ENCODE data around the gene KCTD2. TPM values are rescaled to one million over a fixed set of nuclear protein-coding genes. Genes with fewer than 3 reads are reported as not detected.
A peak's percentile ranks its signal among the peaks of the same experiment; 100 is the strongest.
"Not testable (repeated sequence)": the region's sequence is repeated elsewhere in the genome, so short reads cannot be mapped to it uniquely, and the experiment has no call there.

Gene KCTD2
- polyA plus RNA-seq (ENCODE audit: insufficient read length in 3 of 3), result 10 to 100 TPM; 28.8 to 32.0 (median 30.2) TPM
- long read RNA-seq, donor 1, partial matches to known transcripts, result 0 of 1 reads
- long read RNA-seq, donor 1, other reads (novel, unspliced or antisense), result 0 of 1 reads
- long read RNA-seq, donor 2, partial matches to known transcripts, result 320 of 547 reads
- long read RNA-seq, donor 2, other reads (novel, unspliced or antisense), result 225 of 547 reads
- long read RNA-seq, donor 3, transcript KCTD2-201 (6 exons, 3,635 nt), result major isoform, 6 of 6 reads
- long read RNA-seq, donor 3, partial matches to known transcripts, result 0 of 6 reads
- long read RNA-seq, donor 3, other reads (novel, unspliced or antisense), result 0 of 6 reads
- long read RNA-seq, donor 4, partial matches to known transcripts, result 695 of 706 reads
- long read RNA-seq, donor 4, other reads (novel, unspliced or antisense), result 9 of 706 reads
- long read RNA-seq, donor 5, result 0 reads
- long read RNA-seq, donor 6, partial matches to known transcripts, result 0 of 4 reads
- long read RNA-seq, donor 6, other reads (novel, unspliced or antisense), result 0 of 4 reads
- long read RNA-seq, donor 7, transcript KCTD2-201 (6 exons, 3,635 nt), result major isoform, 5 of 908 reads
- long read RNA-seq, donor 7, partial matches to known transcripts, result 871 of 908 reads
- long read RNA-seq, donor 7, other reads (novel, unspliced or antisense), result 32 of 908 reads
- long read RNA-seq, donor 8, result 0 reads
- long read RNA-seq, donor 9, partial matches to known transcripts, result 0 of 3 reads
- long read RNA-seq, donor 9, other reads (novel, unspliced or antisense), result 0 of 3 reads
- long read RNA-seq, donor 10, transcript KCTD2-201 (6 exons, 3,635 nt), result major isoform, 7 of 7 reads
- long read RNA-seq, donor 10, partial matches to known transcripts, result 0 of 7 reads
- long read RNA-seq, donor 10, other reads (novel, unspliced or antisense), result 0 of 7 reads
- long read RNA-seq, donor 11, partial matches to known transcripts, result 0 of 2 reads
- long read RNA-seq, donor 11, other reads (novel, unspliced or antisense), result 0 of 2 reads
- long read RNA-seq, donor 12, partial matches to known transcripts, result 0 of 4 reads
- long read RNA-seq, donor 12, other reads (novel, unspliced or antisense), result 0 of 4 reads
- long read RNA-seq, donor 13, result 0 reads
- long read RNA-seq, donor 14, partial matches to known transcripts, result 0 of 4 reads
- long read RNA-seq, donor 14, other reads (novel, unspliced or antisense), result 0 of 4 reads
- long read RNA-seq, donor 15, partial matches to known transcripts, result 0 of 2 reads
- long read RNA-seq, donor 15, other reads (novel, unspliced or antisense), result 0 of 2 reads
- long read RNA-seq, donor 16, transcript KCTD2-201 (6 exons, 3,635 nt), result major isoform, 19 of 1,440 reads
- long read RNA-seq, donor 16, partial matches to known transcripts, result 1,377 of 1,440 reads
- long read RNA-seq, donor 16, other reads (novel, unspliced or antisense), result 43 of 1,440 reads

DNA sequence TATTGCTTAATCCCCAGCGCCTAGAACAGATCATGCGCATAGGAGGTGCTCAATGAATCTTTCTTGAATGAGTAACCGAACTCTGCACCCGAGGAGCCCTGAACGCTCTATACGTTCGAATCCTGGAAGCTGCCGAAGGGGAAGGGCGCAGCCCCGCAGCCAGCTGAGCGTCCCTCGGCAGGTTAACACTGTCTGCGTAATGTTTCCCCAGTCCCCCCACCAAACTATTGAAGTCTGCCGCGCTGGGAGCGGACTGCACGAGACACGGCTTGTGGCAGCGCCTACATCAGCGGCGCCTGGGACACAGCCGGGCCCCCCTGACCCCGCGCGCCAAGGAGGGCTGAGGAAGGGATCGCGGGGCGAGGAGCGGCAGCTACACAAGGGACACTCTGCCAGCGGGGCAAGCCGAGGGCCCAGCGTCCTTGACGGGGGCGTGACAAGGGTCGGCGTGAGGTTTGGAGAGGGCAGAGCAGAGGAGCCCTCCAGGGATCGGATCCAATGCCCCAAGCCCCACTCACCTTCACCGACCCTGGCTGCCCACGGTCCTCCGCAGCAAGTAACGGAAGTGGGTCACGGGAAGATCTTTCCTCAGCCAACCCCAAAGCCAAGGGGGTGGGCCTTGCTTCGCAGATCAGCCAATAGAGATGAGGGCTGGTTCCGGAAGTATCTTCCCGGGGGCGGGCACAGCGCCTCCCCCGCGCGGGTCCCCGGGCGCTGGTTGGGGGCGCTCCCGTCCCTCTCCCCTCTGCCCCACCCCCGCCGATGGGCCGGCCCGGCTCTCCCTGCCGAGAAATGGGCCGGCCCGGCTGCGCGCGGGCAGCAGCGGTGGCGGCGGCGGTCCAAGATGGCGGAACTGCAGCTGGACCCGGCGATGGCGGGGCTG is at the start of gene KCTD2, which contains the start of gene ATP5PD:
Gene KCTD2 (plus strand): TSS at position 819 of the 883 bp plus-strand sequence. CDS start 26 bp downstream, at position 845.
Gene ATP5PD (minus strand): TSS at position 563 of the 883 bp plus-strand sequence. CDS start 4,319 bp downstream, outside the sequence.
- peak; percentile 89 to 96 (median 94) for DNase-seq (ENCODE audit: extremely low read depth in 1 of 11, low read depth in 9 of 11, low spot score in 4 of 11)

GRCh38 chr17:74998783-74999182 is 48.2 kb upstream of the KCTD2 start:
- no peak for DNase-seq (ENCODE audit: extremely low read depth in 1 of 11, low read depth in 9 of 11, low spot score in 4 of 11)

DNA sequence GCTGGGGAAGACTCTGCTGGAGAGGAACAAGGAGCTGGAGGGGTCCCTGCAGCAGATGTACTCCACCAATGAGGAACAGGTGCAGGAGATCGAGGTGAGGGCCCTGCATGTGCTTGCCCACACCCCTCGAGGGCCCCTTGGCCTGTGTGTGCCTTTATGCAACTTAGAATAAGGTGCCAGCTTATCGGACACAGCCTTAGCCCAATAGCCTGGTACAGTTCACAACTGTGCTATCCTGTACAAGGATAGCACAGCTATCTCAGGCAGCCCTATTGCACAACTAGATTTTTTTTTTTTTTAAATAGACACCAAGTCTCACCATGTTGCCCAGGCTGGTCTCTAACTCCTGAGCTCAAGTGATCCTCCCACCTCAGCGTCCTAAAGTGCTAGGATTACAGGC is 47.5 kb upstream of the KCTD2 start:
- DNase-seq (ENCODE audit: extremely low read depth in 1 of 11, low read depth in 9 of 11, low spot score in 4 of 11), result no peak

- no peak for DNase-seq (ENCODE audit: extremely low read depth in 1 of 11, low read depth in 9 of 11, low spot score in 4 of 11)
These were observed 44.8 kb upstream of the KCTD2 start for GRCh38 chr17:75001915-75002843.

DNA sequence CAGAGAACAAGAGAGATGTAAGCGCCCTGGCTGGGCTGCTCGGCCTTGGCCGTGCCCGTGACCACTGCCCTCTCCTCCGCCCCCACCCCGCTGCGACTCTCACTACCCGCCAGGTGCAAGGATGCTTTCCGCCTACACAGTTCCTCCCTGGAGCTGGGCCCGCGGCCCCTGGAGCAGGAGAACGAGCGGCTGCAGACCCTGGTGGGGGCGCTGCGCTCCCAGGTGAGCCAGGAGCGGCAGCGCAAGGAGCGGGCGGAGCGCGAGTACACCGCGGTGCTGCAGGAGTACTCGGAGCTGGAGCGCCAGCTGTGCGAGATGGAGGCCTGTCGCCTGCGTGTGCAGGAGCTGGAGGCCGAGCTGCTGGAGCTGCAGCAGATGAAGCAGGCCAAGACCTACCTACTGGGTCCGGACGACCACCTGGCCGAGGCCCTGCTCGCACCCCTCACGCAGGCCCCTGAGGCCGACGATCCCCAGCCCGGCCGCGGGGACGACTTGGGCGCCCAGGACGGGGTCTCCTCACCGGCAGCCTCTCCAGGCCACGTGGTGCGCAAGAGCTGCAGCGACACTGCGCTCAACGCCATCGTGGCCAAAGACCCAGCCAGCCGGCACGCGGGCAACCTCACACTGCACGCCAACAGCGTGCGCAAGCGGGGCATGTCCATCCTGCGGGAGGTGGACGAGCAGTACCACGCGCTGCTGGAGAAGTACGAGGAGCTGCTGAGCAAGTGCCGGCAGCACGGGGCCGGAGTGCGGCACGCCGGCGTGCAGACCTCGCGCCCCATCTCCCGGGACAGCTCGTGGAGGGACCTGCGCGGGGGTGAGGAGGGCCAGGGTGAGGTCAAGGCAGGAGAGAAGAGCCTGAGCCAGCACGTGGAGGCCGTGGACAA is 43.7 kb upstream of the KCTD2 start:
- DNase-seq (ENCODE audit: extremely low read depth in 1 of 11, low read depth in 9 of 11, low spot score in 4 of 11), result no peak

DNA sequence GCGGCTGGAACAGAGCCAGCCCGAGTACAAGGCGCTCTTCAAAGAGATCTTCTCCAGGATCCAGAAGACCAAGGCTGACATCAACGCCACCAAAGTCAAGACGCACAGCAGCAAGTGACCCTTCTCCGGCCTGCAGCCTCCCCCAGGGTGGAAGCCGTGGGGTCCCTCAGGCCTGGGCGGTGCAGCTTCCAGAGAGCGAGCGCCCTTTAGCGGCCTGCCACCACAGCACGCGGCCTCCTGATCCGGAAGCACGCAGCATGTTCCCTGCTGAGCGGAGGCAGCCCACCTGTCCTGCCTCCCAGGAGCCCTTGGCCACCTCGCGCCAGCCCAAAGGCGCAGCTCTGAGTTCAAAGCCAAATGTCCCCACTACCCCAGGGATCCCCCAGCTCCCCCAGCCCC is 43.1 kb upstream of the KCTD2 start:
- DNase-seq (ENCODE audit: extremely low read depth in 1 of 11, low read depth in 9 of 11, low spot score in 4 of 11), result no peak

GRCh38 chr17:75004371-75004770 is 42.7 kb upstream of the KCTD2 start:
- no peak for DNase-seq (ENCODE audit: extremely low read depth in 1 of 11, low read depth in 9 of 11, low spot score in 4 of 11)

DNA sequence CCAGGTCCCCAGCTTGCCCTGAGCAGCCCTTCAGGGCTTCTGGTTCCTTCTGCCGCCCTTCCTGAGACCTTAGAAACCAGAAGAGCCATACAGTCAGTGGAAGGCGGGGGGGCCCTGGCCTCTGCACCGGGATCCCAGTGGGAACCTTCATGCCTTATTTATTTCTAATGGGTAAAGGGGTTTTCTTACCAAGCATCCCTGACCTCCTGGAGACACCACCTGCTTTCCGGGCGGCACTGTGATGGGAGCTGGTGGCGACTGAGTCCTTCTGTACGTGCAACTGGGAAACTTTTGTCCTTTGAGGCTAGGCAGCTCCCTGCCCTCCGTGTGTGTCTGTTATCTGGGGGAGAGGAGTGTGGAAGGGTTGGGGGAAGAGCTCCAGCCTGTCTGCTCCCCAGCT is 41.7 kb upstream of the KCTD2 start:
- DNase-seq (ENCODE audit: extremely low read depth in 1 of 11, low read depth in 9 of 11, low spot score in 4 of 11), result no peak

DNA sequence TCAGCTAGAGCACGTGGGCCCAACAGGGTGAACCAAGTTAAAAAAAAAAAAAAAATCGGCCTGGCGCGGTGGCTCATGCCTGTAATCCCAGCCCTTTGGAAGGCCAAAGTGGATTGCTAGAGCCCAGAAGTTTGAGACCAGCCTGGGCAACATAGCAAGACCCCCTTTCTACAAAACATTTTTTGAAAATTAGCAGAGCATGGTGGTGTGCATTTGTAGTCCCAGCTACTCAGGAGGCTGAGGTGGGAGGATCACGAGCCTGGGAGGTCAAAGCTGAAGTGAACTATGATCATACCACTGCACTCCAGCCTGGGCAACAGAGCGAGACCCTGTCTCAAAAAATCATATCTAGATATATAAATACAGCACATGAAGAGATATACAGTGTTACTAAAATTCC is 40.9 kb upstream of the KCTD2 start:
- not testable (repeated sequence) for DNase-seq (ENCODE audit: extremely low read depth in 1 of 11, low read depth in 9 of 11, low spot score in 4 of 11)

- no peak for DNase-seq (ENCODE audit: extremely low read depth in 1 of 11, low read depth in 9 of 11, low spot score in 4 of 11)
These were observed 40.4 kb upstream of the KCTD2 start for GRCh38 chr17:75006653-75007052.

DNA sequence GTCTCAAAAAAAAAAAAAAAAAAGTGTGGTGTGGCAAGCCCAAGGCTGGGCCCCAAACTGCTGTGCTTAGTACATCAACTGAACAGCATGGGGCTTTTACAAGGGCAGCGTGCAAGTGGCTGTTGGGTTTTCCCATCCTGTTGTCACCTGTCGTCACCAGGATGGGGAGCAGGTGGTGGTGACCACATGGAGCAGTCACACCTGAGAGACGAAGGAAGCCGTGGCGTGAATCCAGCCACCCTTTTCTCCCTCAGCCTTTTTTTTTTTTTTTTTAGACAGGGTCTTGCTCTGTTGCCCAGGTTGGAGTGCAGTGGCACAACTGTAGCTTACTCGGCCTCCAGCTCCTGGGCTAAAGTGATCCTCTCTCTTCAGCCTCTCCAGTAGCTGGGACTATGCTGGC is 38.7 kb upstream of the KCTD2 start:
- DNase-seq (ENCODE audit: extremely low read depth in 1 of 11, low read depth in 9 of 11, low spot score in 4 of 11), result no peak

DNA sequence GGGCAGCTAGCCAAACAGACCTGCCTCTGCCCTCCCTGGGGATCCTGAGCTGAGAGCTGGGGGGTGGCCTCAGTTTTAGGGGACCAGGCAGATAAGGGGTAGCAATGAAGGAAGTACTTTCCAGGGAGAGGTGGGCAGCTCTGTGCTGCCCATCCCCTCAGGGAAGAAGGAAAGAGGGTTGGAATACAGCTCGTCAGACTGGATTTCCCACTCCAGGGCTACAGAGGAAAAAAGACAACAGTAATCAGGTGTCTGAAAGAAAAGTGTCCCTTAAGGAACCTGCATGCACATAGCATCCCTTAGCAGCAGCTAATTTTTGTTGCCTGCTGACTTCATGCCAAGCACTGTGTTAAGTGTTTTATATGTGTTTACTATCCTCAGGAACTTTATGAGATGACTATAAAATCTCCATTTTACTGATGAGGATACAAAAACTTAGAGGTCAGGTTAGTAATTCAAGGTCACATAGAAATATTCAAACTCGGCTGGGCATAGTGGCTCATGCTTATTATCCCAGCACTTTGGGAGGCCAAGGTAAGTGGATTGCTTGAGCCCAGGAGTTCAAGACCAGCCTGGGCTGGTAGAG is 37.8 kb upstream of the KCTD2 start:
- no peak for DNase-seq (ENCODE audit: extremely low read depth in 1 of 11, low read depth in 9 of 11, low spot score in 4 of 11)

DNA sequence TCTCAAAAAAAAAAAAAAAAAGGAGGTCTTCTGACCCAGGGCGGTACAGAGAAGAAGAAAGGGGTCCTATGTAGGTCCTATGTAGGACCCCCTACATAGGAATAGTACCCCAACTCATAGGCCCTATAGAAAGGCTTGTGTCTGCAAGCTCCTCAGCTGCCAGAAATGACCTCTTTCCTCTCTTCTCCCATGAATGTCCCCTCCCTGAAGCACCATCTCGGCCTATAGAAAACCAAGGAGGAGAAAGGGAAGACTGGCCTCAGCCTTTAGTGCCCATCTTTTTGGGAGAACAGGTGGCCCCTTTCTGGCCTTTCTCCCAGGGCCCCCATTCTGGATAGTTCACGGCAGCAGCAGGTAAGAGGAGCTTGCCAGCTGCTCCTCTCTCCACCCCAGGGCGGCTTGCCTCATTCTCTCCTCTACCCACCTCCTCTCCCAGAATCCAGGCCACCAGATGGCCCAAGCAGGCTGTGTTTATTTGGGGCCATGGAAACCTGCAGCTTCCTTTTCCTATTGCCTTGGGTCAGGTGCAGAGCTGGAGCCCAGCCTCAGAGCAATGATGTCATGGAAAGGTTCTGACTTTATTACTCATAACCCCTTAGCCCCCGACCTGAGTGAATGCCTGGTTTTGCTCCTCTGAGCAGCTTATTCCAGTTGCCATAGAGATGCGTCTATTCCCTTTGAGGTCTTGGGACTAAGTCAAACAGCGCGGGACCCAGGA is 36.2 kb upstream of the KCTD2 start:
- no peak for DNase-seq (ENCODE audit: extremely low read depth in 1 of 11, low read depth in 9 of 11, low spot score in 4 of 11)

DNA sequence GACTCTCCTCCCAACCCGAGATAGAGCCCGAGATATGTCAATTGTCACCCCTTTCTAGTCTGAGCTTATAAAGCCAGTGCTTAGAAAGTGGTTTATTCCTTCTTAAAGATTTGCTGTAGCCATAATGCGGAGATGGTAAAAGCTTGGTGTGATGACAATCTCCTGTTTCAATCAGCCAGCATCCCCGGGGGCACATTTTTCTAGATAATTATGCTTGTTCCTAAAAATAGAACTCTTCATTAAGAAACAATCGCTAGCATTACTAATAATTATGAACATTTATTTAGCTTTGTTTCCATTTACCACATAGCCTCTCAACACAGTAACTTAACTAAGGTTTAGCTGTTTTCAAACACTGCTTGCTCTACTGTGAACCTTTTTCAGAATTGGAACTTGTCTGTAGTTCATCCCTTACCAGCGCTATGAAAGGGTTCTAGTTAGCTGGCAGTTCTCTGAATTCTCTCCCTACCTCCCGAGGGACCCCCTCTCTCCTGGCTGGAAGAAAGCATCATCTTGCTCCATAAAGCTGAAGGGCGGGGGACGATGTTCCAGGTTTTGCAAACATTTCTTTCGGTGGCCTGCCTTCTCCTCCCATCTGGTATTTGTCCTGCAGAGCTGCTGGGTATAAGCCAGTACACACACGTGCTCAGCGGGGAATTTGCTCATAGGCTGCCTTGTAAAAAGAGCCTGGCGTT is 35.5 kb upstream of the KCTD2 start:
- peak in 1 of 11 donors; percentile 68 for DNase-seq (ENCODE audit: extremely low read depth in 1 of 11, low read depth in 9 of 11, low spot score in 4 of 11)

GRCh38 chr17:75012096-75012345 is 35.0 kb upstream of the KCTD2 start:
- DNase-seq (ENCODE audit: extremely low read depth in 1 of 11, low read depth in 9 of 11, low spot score in 4 of 11), result no peak
